ENCODE measurements around the gene PRAC2. TPM values are rescaled to one million over a fixed set of nuclear protein-coding genes. Genes with fewer than 3 reads are reported as not detected.

Gene PRAC2
- total and polyA plus RNA-seq, 9 donors: not detected

GRCh38 chr17:48720266-48721008 lies 2.5 kb upstream of the PRAC2 start:
- no peak for DNase-seq
- Histone ChIP-seq H3K9me3 (peaks cover 0 to 4% of the 10 kb centered on the region in 2 donors), H3K27ac (no peak overlapping the region), H3K36me3 (no peaks in the 10 kb centered on the region), H3K4me1 (ENCODE audit: insufficient read depth) (no peaks in the 10 kb centered on the region), H3K27me3 (no peaks in the 10 kb centered on the region), H3K4me3 (no peak overlapping the region)
- intact Hi-C loops (cut with DNase I): loop anchor here in 2 of 4 donors (5.0 to 10.0 kb wide), 3 partner anchors 74 to 697 kb away; no protein-coding TSS in a partner anchor
- WGBS, 3 donors: 18 to 22% (median 21%) methylated on average over 11 of the region's 11 CpGs
- TF ChIP-seq CTCF (IDR thresholded peaks at IDR 0.05) (no peak), POLR2A (IDR thresholded peaks at IDR 0.05) (no peak), EP300 (IDR thresholded peaks at IDR 0.05) (no peak)

GRCh38 chr17:48721009-48721402 lies 2.0 kb upstream of the PRAC2 start:
- DNase-seq: no peak
- intact Hi-C loops (cut with DNase I): loop anchor here in 2 of 4 donors (5.0 to 10.0 kb wide), 3 partner anchors 74 to 696 kb away; no protein-coding TSS in a partner anchor
- no peaks in the 10 kb centered on the region for H3K27me3 ChIP-seq
- no peak overlapping the region for H3K4me3 ChIP-seq
- H3K9me3 ChIP-seq: peaks cover 0 to 4% of the 10 kb centered on the region in 2 donors
- WGBS, 3 donors: 58 to 77% (median 67%) methylated on average over 1 of the region's 1 CpG
- H3K4me1 ChIP-seq (ENCODE audit: insufficient read depth): no peaks in the 10 kb centered on the region
- H3K27ac ChIP-seq: no peak overlapping the region
- H3K36me3 ChIP-seq: no peaks in the 10 kb centered on the region
- TF ChIP-seq EP300 (IDR thresholded peaks at IDR 0.05) (no peak), POLR2A (IDR thresholded peaks at IDR 0.05) (no peak), CTCF (IDR thresholded peaks at IDR 0.05) (no peak)

DNA sequence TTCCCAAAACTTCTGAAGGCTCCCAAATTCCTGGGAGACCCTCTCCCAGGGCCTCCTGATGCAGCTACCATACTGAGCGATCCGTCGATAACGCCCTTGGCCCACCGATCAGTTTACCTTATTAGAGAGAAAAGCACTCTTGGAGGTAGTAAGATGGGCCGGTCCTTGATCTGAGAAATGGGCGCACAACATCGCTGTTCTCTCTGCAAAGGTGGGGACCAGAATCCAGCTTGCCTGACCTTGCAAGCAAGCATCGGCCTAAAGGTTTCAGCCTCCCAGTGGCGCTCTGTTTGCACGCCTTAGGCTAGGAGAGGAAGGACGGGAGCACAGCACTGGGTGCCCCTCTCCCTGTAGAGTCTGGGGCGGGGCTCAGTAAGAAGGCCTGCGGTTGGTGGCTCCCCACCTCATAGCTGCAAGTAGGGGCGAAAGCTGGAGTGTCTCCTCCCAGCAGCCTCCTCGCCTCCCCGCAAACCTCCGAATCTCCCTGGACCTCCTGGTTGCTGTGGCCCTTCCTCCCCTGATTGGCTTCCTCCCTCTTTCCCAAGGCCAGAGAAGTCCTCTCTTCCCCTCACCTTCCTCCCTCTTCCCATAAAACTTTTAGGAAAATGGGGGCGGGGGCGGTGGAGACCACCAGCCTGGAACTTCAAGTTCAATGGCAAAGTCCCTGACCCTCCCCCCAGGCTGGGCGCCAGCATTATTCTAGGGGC lies 631 bp upstream of the PRAC2 start, which contains the start of gene PRAC1:
Gene PRAC1 (minus strand): TSS at position 318 of the 707 bp plus-strand sequence. CDS start 126 bp downstream, at position 192.
- Histone ChIP-seq H3K4me1 (ENCODE audit: insufficient read depth) (no peaks in the 10 kb centered on the region), H3K4me3 (no peak within 1 kb of the TSS), H3K27me3 (no peaks in the 10 kb centered on the region), H3K27ac (no peak within 1 kb of the TSS), H3K9me3 (peaks cover 0 to 4% of the 10 kb centered on the region in 2 donors), H3K36me3 (no peaks in the 10 kb centered on the region)
- no peak for DNase-seq
- TF ChIP-seq POLR2A (IDR thresholded peaks at IDR 0.05): no peak
- TF ChIP-seq CTCF (IDR thresholded peaks at IDR 0.05): no peak
- no peak for TF ChIP-seq EP300 (IDR thresholded peaks at IDR 0.05)
- WGBS, 3 donors: 7 to 9% (median 8%) methylated on average over 21 of the region's 21 CpGs
- intact Hi-C loops (cut with DNase I): loop anchor here in 2 of 4 donors (5.0 to 10.0 kb wide), 3 partner anchors 72 to 695 kb away; no protein-coding TSS in a partner anchor

GRCh38 chr17:48723423-48724250 lies 652 bp downstream of the PRAC2 start:
- H3K27ac ChIP-seq: no peak overlapping the region
- H3K27me3 ChIP-seq: peaks cover 3% of the 10 kb centered on the region
- intact Hi-C loops (cut with DNase I): loop anchor here in 2 of 4 donors (5.0 to 10.0 kb wide), 3 partner anchors 71 to 694 kb away; no protein-coding TSS in a partner anchor
- no peak overlapping the region for H3K4me3 ChIP-seq
- 12 to 18% (median 15%) methylated on average over 42 of the region's 42 CpGs for WGBS, 3 donors
- no peaks in the 10 kb centered on the region for H3K36me3 ChIP-seq
- H3K9me3 ChIP-seq: peaks cover 0 to under 1% of the 10 kb centered on the region in 2 donors
- no peak for DNase-seq
- no peak for TF ChIP-seq CTCF (IDR thresholded peaks at IDR 0.05)
- no peaks in the 10 kb centered on the region for H3K4me1 ChIP-seq (ENCODE audit: insufficient read depth)

All from ovary (tissue), 9 donors.